ENCODE results near the gene TMEM154. TPM values are rescaled to one million over a fixed set of nuclear protein-coding genes. Genes with fewer than 3 reads are reported as not detected.

TMEM154 gene
- polyA plus RNA-seq, 3 donors = 0.33 to 1.4 (median 0.70) TPM

DNA sequence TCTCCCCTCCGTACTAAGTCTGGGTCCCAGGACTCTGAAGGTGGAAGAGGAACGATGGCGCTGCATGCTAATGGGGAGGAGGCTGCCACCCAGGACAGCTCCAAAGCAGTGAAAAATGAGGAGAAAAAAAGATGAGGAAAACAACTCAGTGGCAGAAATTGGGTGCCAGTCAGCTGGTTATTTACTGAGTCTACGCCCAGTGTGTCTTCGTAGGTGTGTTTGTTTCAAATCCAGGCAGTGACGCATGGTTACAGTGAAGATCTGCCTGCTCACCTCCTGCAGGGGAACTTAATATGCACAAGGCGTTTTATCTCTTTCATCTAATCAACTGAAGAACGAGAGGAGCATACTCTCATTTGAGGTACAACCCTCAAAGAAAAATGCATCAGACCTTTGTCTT is 73.0 kb downstream of the TMEM154 start:
- DNase-seq (ENCODE audit: extremely low read depth in 1 of 11, low read depth in 9 of 11, low spot score in 4 of 11) = no peak

DNA sequence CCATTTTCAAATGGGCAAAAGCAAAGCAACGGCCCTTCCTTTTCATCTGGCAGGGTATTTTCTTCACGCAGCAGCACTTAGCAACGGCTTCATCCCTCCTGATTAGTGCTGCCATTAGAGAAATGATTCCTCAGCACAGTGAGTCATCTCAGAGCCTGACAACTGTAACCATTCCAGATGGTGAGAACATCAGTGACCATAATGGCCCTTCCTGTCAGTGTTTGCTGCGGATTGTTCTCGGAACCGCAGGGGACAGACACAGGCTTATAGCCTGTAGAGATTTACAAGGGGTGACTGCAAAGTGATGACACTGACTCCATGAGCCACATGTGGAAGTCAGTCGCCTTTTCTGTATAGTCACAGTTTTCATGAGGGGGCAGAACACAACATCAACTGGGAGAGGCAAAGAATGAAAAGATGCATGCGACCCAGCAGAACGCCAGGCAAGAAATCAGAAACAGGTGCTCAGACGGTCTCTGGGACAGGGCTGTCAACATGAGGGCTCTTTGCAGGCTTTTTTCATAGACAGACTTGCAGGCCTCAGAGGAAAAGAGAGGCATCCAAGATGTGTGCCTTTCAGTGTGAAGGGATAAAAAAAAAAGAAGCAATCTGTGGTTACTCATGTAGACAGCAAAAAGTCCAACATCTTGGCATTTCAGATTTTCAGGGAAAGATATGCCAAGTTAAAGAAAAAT is 74.0 kb downstream of the TMEM154 start:
- no peak for DNase-seq (ENCODE audit: extremely low read depth in 1 of 11, low read depth in 9 of 11, low spot score in 4 of 11)

DNA sequence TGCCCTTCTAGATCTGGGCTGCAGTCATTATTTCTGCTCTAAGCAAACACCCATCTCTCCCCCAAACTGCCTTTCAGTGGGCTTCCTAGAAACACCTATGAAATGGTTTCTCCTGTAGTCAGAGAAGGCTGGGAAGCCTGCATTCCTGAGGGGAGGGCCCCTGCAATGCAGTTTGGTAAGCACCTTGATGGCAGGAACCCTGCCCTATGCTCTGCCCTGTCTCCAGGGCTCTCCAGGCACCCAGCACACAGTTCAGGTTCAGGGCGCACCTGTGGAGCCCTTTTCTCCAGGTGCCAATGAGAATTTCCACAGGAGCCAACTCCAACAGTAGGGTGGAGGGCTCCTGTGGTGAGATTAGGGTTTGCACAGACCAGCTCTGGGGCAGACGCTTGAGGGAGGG is 74.8 kb downstream of the TMEM154 start:
- DNase-seq (ENCODE audit: extremely low read depth in 1 of 11, low read depth in 9 of 11, low spot score in 4 of 11) = no peak

DNA sequence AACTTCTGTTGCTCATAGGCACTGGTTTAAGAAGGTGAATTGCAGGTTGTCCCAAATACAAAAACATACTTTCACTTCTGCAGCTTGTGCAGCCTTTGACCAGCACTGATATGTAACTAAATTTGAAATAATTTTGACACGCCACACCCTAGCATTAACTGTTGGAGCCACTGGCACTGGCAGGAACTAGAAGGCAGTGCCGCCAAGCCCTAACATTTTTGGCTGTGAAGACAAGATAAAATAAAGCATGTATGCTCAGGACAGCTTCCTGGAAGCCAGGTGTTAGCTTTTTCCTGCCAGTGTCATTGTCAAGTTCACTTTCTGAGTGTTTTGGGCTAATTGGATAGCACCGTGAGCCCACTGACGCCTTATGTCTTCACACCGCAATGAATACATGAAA is 78.6 kb downstream of the TMEM154 start:
- DNase-seq (ENCODE audit: extremely low read depth in 1 of 11, low read depth in 9 of 11, low spot score in 4 of 11) = no peak

DNA sequence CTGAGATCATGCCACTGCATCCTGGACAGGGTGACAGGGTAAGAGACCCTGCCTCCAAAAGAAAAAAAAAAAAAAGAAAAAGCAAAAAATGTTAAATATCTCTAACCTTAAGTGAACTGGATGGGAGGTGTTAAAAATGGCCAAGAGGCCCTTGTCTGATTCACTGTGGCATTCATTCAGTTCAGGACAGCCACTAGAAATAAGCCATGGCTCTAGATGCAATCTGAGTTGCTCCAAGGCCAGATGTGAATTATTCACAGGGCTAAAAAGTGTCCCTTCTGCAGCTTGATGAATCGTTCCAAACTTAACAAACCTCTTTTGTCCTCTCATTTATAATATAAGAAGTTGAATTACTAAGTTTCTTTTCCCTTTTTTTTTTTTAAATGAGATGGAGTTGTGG is 80.2 kb downstream of the TMEM154 start:
- DNase-seq (ENCODE audit: extremely low read depth in 1 of 11, low read depth in 9 of 11, low spot score in 4 of 11) = no peak

DNA sequence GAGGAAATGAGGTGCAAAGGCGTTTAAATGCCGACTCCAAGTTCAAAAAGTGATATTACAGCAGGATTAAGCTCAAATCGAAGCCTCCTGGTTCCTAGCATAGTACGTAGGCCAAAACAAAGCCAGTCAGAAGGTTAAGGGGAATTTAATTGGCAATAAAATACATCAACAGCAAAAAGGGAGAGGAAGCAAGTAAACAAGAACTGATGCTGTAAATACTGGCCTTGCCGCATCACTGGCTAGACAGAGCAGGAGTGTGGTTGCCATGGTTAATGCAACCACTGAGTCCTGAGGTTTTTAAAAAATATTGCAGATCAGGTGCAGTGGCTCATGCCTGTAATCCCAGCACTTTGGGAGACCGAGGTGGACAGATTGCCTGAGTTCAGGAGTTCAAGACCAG is 80.7 kb downstream of the TMEM154 start:
- no peak for DNase-seq (ENCODE audit: extremely low read depth in 1 of 11, low read depth in 9 of 11, low spot score in 4 of 11)

DNA sequence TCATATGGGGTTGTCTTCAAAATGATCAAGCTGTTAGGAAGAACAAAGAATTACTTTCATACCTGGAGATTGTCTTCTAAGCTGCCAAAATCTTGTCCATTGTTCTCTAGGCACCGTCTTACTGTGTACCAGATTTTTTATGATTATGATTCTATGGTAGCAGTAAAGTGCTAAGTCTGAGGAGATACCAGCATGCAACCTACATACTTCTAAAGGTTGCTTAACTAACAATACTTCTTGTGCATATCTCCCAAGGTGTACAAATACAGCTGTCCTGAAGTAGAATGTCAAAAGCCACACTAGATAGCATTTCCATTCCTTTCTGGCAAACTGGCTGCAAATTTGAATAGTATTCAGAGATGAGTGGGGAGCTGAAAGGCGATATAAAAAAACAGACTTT is 81.3 kb downstream of the TMEM154 start:
- no peak for DNase-seq (ENCODE audit: extremely low read depth in 1 of 11, low read depth in 9 of 11, low spot score in 4 of 11)

DNA sequence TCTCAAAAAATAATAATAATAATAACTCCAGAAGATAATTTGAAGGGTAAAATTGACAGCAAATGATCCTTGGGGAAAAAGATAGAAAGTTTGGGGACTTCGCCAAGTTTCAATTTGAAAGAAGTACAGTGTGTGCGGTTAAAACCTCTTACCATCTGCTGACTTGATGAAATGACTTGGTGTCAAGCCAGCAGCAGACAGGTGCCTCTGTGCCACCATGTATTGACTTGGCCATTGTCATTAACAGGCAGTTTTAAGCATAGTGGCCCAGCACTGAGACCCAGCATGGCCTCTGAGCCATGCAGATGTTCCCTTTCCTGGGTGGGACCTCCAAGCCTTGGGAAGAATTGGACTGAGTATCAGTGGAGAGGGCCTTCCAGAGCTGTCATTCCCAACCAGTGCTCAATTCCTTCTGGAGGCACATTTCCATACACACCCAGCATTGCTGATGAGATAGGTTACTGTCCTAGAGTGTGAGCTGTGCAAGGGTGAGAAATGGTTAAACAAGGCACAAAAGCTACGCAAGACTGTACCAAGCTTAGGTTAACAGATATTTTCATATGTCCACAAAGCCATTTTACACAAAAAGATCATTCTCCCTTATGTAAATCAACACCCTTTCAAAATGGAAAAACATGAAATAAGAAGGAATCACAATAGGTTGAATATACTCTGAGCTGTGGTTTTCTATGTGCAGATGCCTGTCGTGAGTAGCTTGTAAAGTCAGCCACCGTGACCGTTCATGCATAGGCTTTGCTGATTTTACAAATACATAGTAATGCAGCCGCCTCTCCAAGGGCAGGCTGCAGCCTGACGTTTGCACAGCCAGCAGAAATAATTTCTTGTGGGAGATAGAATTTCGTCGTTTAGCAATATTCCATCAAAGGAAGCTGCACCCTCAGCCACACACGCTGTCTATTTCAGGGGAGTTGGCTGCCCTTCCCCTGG is 84.5 kb downstream of the TMEM154 start:
- peak in 1 of 11 donors; percentile 18 for DNase-seq (ENCODE audit: extremely low read depth in 1 of 11, low read depth in 9 of 11, low spot score in 4 of 11)

DNA sequence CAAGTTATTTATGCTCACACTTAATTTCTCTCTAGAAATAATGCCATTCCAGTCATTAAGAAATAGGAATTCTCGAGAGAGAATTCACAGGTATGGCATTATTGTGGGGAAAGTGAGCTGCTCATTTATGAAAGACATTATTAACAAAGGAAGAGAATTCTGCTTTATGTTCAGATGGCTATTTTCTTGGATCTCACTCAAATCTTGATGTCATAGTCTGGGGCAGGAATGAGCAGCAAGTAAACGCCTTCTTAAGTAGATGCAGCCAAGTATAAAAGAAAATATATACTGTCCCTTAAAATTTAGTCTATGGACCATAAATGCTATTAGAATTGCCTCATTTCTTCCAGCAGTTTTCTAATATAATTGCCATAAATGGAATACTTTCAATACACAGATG is 85.7 kb downstream of the TMEM154 start:
- no peak for DNase-seq (ENCODE audit: extremely low read depth in 1 of 11, low read depth in 9 of 11, low spot score in 4 of 11)

DNA sequence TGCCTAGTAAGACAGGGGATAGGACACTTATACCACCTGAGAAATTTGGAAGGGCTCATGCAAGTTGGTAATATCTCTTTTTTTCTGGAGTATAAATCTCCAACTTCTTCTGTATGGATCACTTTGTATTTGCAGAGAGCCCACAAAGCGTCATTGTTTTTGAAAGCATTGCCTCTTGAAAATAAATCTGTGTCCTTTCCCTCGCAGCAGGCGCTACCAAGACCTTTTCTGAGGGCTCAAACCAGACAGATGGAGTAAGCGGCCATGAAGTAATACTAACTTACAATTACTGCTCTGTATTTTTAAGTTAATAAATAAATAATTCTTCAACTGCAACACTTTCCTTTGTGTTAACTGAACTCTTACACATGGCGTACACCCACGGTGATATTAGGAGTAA is 87.9 kb downstream of the TMEM154 start:
- no peak for DNase-seq (ENCODE audit: extremely low read depth in 1 of 11, low read depth in 9 of 11, low spot score in 4 of 11)

DNA sequence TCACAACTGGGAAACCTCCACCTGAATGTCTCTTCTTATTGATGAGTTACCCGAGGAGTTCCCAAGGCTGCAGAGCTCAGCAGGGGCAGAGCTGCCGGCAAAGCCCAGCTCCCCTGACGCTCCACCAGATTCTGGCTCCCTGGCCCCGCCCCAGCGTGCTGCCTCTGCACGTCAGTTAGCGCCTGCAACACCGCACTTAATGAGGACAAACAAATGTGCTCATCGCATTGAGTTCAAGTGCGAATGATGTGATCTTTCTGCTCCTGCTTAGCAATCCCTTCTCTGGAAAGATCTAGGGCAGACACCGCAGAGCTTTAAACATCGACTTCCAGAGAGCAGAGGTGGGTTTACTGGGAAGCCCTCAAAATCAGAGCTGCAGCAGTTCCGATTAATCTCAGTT is 88.4 kb downstream of the TMEM154 start:
- DNase-seq (ENCODE audit: extremely low read depth in 1 of 11, low read depth in 9 of 11, low spot score in 4 of 11) = peak in 3 of 11 donors; percentile 9 to 20 (median 10)

DNA sequence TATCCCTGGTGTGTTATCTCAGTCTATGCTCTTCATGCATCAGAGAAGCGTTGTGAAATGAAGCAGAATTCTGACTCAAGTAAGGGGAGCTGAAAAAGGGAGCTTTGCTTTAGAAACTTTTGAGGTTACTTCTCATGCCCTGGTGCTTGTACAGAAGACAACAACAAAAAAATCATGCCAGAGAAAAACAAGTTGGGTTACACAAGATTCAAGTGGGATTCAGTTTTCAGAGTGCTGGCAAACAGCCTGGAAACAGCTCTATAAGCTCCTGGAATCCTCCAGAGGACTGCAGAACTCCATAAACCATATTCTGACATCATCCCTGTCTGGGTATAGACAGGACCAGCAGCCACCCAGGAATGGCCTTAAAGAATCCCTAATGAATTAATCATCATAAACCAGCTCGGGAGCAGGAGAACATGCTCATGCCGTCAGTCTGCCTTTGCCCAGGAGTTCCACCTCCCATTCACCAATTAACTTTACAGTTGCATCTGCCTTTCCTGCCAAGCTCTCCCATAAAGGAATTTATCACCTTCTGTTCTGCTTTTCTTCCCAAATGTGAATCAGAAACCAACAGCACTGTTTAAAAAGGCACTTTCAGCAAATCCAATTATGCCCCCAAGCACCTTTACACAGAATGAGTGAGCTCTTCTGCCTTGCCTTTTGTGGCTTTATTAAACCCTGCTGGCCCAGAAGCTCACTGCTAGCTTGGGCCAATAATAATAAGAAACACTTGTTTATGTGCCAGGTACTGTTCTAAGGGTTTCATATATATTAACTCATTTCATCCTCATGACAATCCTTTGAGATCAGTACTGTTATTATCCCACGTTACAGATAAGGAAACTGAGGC is 89.4 kb downstream of the TMEM154 start:
- DNase-seq (ENCODE audit: extremely low read depth in 1 of 11, low read depth in 9 of 11, low spot score in 4 of 11) = peak in 2 of 11 donors; percentile 16 to 23

DNA sequence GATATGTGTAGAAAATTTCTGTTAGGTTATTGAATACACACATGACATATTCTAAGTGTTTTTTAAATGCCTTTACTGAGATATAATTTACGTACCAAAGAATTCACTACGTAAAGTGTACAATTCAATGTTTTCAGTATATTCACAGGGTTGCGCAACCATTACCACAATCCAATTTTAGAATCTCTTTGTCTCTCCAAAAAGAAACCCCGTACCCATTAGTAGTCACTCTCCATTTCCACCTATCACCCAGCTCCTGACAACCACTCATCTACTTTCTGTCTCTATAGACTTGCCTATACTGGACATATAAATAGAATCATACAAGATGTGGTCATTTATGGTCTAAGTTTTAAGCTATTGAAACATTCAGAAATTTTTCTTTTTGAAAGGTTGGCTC is 90.9 kb downstream of the TMEM154 start:
- no peak for DNase-seq (ENCODE audit: extremely low read depth in 1 of 11, low read depth in 9 of 11, low spot score in 4 of 11)

DNA sequence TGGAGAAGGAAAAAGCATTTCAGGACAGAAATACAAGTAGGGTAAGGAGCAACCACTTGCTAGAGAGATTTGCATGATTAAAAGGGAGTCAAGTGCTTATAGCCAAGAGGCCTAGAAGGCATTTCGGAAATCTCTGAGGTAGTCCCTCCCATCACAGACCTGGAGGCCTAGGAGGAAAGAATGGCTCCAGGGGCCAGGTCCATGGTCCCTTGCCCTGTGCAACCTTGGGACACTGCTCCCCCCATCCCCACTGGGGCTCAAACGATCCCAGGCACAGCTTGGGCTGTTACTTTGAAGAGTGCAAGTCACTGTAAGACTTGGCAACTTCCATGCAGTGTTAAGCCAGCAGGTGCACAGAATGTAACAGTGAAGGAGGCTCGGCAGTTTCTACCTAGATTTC is 92.7 kb downstream of the TMEM154 start:
- DNase-seq (ENCODE audit: extremely low read depth in 1 of 11, low read depth in 9 of 11, low spot score in 4 of 11) = no peak

DNA sequence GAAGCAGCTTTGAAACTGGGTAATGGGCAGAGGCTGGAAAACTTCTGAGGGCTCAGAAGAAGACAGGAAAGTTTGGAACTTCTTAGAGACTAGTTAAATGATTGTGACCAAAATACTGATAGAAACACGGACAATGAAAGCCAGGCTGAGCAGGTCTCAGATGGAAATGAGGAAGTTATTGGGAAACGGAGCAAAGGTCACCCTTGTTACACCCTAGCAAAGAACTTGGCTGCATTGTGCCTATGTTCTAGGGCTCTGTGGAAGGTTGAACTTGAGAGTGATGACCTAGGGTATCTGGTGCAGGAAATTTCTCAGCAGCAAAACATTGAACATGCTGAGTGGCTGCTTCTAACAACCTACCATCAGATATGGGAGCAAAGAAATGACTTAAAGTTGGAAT is 93.1 kb downstream of the TMEM154 start:
- DNase-seq (ENCODE audit: extremely low read depth in 1 of 11, low read depth in 9 of 11, low spot score in 4 of 11) = no peak

DNA sequence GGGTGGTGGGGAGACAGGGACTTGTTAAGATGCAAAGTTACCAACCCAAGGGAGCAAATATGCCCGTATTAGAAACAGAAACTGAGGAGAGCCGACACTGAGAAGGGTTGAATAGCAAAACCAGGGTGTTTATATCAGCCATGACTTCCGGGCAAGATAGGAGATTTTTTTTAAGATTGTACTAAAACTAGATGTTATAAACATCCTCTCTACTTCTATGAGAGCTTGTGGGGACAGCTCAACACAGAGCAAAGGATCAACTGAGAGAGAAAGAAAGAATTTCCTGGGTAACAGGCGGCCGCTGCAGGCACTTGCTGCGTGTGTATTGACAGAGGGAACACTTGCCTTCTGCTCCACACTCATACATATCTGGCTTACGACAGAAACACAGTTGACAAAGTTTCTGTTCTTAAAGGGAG is 94.8 kb downstream of the TMEM154 start:
- no peak for DNase-seq (ENCODE audit: extremely low read depth in 1 of 11, low read depth in 9 of 11, low spot score in 4 of 11)

DNA sequence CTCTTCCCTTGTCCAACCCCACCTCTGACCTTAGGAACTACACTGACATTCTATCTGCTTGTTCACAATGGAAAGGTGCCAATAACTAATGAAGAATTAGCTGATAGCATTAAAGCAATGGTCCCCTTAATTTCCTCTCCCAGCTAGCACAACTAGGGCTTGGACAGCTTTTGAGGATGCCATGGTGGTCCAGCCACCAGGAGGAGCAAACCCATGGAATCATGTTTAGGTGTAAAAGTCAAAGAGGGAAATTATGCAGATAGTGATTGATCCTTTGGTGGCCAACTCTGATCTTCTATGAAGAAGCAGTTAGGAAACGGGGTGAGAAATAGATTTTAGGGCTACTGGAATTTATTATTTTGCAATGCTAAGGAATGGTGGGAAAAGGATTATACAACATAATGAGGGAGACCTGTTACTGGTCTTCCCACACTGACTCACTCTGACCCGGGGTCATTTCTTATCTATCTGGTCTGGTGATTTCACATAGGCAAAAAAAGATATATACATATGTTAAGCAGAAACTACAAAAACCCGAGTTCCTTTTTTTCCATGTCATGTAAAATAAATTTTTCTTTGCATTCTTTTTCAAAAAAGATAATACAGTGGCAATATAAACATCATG is 98.1 kb downstream of the TMEM154 start:
- no peak for DNase-seq (ENCODE audit: extremely low read depth in 1 of 11, low read depth in 9 of 11, low spot score in 4 of 11)

DNA sequence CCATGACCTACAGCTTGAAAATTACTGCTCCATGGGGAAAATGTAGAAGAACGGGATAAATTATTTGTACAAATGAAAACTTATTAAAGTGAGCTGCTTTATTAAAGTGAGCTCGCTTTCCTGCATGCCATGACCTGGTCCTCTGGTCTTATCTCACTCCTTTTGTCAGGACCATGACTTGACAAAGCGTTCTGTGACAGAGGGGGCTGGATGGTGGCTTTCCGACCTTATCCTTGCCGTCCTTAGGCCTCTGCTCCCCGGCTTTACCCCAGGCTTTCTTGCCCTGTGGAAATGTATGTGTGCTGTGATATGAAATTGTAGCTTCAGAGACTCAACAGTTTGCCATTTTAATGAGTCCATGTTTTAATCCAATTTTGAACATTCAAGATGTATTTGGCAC is 99.9 kb downstream of the TMEM154 start:
- DNase-seq (ENCODE audit: extremely low read depth in 1 of 11, low read depth in 9 of 11, low spot score in 4 of 11) = no peak

DNA sequence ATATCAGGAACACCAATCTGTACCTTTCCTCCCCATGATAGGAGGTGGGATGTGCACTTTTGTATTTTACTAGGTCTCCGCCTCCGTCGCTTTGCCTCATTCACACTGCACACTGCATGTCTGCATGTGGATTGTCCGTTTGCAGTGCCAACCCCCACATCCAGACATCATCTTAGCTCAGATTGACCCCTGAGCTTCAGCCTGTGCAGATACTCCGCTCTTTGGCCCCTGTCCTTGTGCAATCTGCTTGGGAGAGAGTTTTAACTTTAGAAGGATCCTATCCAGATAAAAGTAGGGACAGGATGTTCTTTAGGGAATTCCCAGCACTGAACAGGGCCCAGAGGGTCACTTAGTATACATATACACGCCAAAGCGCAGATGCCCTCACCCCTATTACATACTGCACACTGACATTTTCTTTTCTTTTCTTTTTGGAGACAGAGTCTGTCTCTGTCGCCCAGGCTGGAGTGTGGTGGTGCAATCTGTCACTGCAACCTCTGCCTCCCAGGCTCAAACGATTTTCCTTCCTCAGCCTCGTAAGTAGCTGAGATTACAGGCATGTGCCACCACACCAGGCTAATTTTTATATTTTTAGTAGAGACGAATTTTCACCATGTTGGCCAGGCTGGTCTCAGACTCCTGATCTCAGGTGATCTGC is 100.6 kb downstream of the TMEM154 start:
- DNase-seq (ENCODE audit: extremely low read depth in 1 of 11, low read depth in 9 of 11, low spot score in 4 of 11) = no peak
